Panc1 (cell line): ENCODE measurements around the gene MUC5AC. TPM values are rescaled to one million over a fixed set of nuclear protein-coding genes. Genes with fewer than 3 reads are reported as not detected.

Source experiments
- ATAC-seq: fragments of 200-7000 bp; cut with Tn5 transposase; 2 replicates; pipeline ENCODE4 v1.9.1; 2020; ENCODE audit warnings: mild to moderate bottlenecking, moderate library complexity
- BruUV-seq: library from RNA; stranded (reverse); fragments of 400-500 nt; replicated peaks from 2 replicates; lab custom pipeline; 2021; lab: Mats Ljungman, UMichigan
- CTCF ChIA-PET: fragments of 300-600 bp; sonication (Branson Sonifier 250); formaldehyde crosslinking; loops from one replicate; lab custom pipeline; 2022; ENCODE audit warnings: antibody characterized with exemption; lab: Charles Lee
- POLR2A ChIA-PET: fragments of 300-600 bp; sonication (Branson Sonifier 250); formaldehyde crosslinking; loops from one replicate; lab custom pipeline; 2022; ENCODE audit warnings: antibody characterized with exemption; lab: Charles Lee
- DNase-seq: peaks from one replicate; pipeline ENCODE4 v3.0.0-alpha.2; 2010; ENCODE audit warnings: low read depth, low spot score
- H3K27ac ChIP-seq: 2 replicates; pipeline ENCODE4 v1.5.1; 2011; ENCODE audit warnings: mild to moderate bottlenecking, low read length, inconsistent platforms
- H3K27me3 ChIP-seq: fragments of 200-500 bp; sonication (Bioruptor generic); 2 replicates; pipeline ENCODE4 v1.6.0; 2014; ENCODE audit warnings: low read length, inconsistent platforms; ENCODE audit not compliant: control insufficient read depth, insufficient read depth
- H3K36me3 ChIP-seq: fragments of 200-500 bp; sonication (Bioruptor generic); 2 replicates; pipeline ENCODE4 v1.5.1; 2014; ENCODE audit warnings: inconsistent platforms, mild to moderate bottlenecking, low read length, moderate library complexity; ENCODE audit not compliant: control insufficient read depth, insufficient read depth
- H3K4me1 ChIP-seq: 2 replicates; pipeline ENCODE4 v1.5.1; 2011; ENCODE audit warnings: inconsistent platforms, mild to moderate bottlenecking, low read length, moderate library complexity; ENCODE audit not compliant: control insufficient read depth, insufficient read depth
- H3K4me3 ChIP-seq, 2 experiments: 2 replicates each; pipeline ENCODE4 v1.5.1; 2011 to 2012; ENCODE audit warnings: low read depth in 2 of 2, low read length in 2 of 2, mild to moderate bottlenecking in 2 of 2, inconsistent platforms in 1 of 2, moderate library complexity in 1 of 2
- H3K9me3 ChIP-seq: fragments of 200-500 bp; sonication (Bioruptor generic); 2 replicates; pipeline ENCODE4 v1.5.1; 2014; ENCODE audit warnings: low read depth, mild to moderate bottlenecking, inconsistent platforms, low read length, moderate library complexity; ENCODE audit not compliant: control insufficient read depth, insufficient read depth
- POLR2AphosphoS5 ChIP-seq: IDR thresholded peaks from 2 replicates; pipeline ENCODE4 v1.6.1; 2012; ENCODE audit warnings: mild to moderate bottlenecking, low read depth, low read length, moderate library complexity
- REST ChIP-seq, 2 experiments: IDR thresholded peaks; 2 replicates each; pipeline ENCODE4 v1.6.1; 2011 to 2012; ENCODE audit warnings: low read depth in 2 of 2, control low read depth in 1 of 2, low read length in 1 of 2, mild to moderate bottlenecking in 1 of 2, moderate library complexity in 1 of 2; ENCODE audit not compliant: insufficient read depth in 1 of 2
- SIN3A ChIP-seq: IDR thresholded peaks from 2 replicates; pipeline ENCODE4 v1.6.1; 2012; ENCODE audit warnings: low read depth, mild to moderate bottlenecking, low read length, moderate library complexity, borderline replicate concordance; ENCODE audit not compliant: insufficient read depth
- TCF7L2 ChIP-seq: IDR thresholded peaks from 2 replicates; pipeline ENCODE4 v1.6.1; 2011; ENCODE audit warnings: mild to moderate bottlenecking, low read depth, low read length, inconsistent platforms
- in situ Hi-C: cut with HindIII; loops from 2 replicates; pipeline ENCODE4 v1.10.0; 2016; ENCODE audit warnings: low sequenced_read_pairs, low pct_unique_long_range_greater_than_20kb
- intact Hi-C: fragments of 100-400 bp; cut with micrococcal nuclease; formaldehyde crosslinking; loops from one replicate; pipeline ENCODE4 v1.10.0; 2022; ENCODE audit not compliant: unreplicated experiment
- total RNA-seq: library from RNA; stranded (reverse); gene quantifications from one replicate; pipeline ENCODE4 v1.2.1, GENCODE V29; 2021; ENCODE audit not compliant: unreplicated experiment
- TF ChIP-seq, protein P1 (sequence below): fragments of 450-650 bp; IDR thresholded peaks from 2 replicates; pipeline ENCODE4 v1.5.1; 2017; ENCODE audit warnings: mild to moderate bottlenecking

The MUC5AC gene
- total RNA-seq, 1 experiment from 2014 or later: 0.03 TPM

- intact Hi-C loops: no loop called here
- ATAC-seq: no peak
- Histone ChIP-seq H3K36me3 (no peaks in the 10 kb centered on the region), H3K9me3 (no peaks in the 10 kb centered on the region), H3K27me3 (no peaks in the 10 kb centered on the region), H3K4me3 (no peak overlapping the region), H3K4me1 (peaks cover 21% of the 10 kb centered on the region), H3K27ac (no peak overlapping the region)
- POLR2A ChIA-PET: no interaction called here
- CTCF ChIA-PET: no interaction called here
- no peak for DNase-seq
- in situ Hi-C loops: no loop called here
- no TSS peak for BruUV-seq
- TF ChIP-seq TCF7L2 (no peak), POLR2AphosphoS5 (no peak), SIN3A (no peak), REST (IDR thresholded peaks at IDR 0.05; ENCODE audit: insufficient read depth in 1 of 2, low read depth in 2 of 2, low read length in 1 of 2) (no peak)
- TF ChIP-seq, protein P1, sequence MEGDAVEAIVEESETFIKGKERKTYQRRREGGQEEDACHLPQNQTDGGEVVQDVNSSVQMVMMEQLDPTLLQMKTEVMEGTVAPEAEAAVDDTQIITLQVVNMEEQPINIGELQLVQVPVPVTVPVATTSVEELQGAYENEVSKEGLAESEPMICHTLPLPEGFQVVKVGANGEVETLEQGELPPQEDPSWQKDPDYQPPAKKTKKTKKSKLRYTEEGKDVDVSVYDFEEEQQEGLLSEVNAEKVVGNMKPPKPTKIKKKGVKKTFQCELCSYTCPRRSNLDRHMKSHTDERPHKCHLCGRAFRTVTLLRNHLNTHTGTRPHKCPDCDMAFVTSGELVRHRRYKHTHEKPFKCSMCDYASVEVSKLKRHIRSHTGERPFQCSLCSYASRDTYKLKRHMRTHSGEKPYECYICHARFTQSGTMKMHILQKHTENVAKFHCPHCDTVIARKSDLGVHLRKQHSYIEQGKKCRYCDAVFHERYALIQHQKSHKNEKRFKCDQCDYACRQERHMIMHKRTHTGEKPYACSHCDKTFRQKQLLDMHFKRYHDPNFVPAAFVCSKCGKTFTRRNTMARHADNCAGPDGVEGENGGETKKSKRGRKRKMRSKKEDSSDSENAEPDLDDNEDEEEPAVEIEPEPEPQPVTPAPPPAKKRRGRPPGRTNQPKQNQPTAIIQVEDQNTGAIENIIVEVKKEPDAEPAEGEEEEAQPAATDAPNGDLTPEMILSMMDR: no peak
Observed at GRCh38 chr11:1125803-1126202, 31.9 kb upstream of the MUC5AC start.

GRCh38 chr11:1126491-1126926 lies 31.2 kb upstream of the MUC5AC start:
- H3K27ac ChIP-seq: no peak overlapping the region
- intact Hi-C loops: no loop called here
- no peak for ATAC-seq
- ChIA-PET CTCF (interaction anchor here (0.6 kb wide), 1 partner anchor 258 kb away, joined by 3 read pairs; no protein-coding TSS in a partner anchor), POLR2A (no interaction called here)
- H3K27me3 ChIP-seq: no peaks in the 10 kb centered on the region
- no TSS peak for BruUV-seq
- H3K4me3 ChIP-seq: no peak overlapping the region
- in situ Hi-C loops: no loop called here
- H3K4me1 ChIP-seq: peaks cover 19% of the 10 kb centered on the region; the same call in 1 of the 2 replicates
- H3K36me3 ChIP-seq: no peaks in the 10 kb centered on the region
- no peaks in the 10 kb centered on the region for H3K9me3 ChIP-seq
- DNase-seq: no peak
- TF ChIP-seq REST (IDR thresholded peaks at IDR 0.05; ENCODE audit: insufficient read depth in 1 of 2, low read depth in 2 of 2, low read length in 1 of 2): no peak
- no peak for TF ChIP-seq POLR2AphosphoS5
- TF ChIP-seq, protein P1: no peak
- no peak for TF ChIP-seq TCF7L2
- no peak for TF ChIP-seq SIN3A
